GM18511 (cell line): ENCODE data around the gene FIGNL2.
"Not testable (repeated sequence)": the region's sequence is repeated elsewhere in the genome, so short reads cannot be mapped to it uniquely, and the experiment has no call there.

Experiments
- ATAC-seq: cut with Tn5 transposase; IDR thresholded peaks from one replicate; pipeline ENCODE4 v1.9.1; 2021; ENCODE audit warnings: mild to moderate bottlenecking, moderate library complexity; ENCODE audit not compliant: unreplicated experiment

The FIGNL2 gene

DNA sequence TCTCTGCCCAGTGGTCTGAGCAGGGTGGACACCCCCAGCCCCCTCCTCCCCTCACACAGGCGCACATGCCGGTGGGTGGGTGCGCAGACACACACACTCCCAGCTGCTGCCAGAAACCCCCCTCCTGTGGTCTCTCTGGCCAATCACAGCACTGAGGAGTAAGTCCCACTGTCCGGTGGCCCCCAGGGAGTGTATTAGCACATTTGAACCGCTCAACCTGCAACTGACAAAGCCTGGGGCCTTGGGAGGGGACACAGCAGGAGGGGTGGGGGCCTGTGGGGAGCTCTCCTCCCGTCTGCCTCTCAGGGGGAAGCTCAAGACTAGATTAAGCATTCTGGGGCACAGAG lies 11.7 kb downstream of the FIGNL2 start:
- ATAC-seq, result no peak

DNA sequence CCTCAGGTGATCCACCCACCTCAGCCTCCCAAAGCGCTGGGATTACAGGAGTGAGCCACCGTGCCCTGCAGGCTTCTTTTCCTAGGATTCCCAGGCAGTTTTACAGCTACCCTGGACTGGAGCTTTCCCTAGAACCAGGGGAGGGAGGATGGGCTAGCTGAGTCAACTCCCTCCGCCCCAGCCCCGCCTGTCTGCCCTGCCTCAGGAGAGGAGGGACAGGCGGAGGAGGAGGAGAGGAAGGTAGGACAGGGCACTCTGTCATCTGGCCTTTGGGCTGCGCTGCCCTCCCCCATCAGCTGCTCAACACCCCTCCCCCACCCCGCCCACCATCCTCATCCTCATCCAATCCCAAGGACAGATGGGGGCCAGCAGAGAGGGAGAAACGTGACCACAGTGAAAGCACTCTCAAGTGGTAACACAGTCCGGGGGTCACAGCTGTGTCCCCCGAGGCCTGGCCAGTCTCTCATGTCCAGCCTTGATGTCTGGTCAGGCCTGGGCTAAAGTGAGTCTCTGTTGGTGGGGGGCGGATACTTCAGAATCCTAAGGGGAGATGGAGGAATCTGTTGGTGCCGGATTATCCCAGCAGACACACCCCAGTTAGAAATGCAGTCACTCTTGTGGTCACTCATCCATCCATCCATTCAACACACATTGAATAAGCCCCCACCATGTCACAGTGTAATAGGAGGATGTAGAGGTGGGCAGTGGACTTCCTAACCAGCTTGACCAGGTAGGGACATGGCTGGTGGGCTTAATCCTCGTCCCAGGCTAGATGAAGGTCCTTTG lies 12.3 kb downstream of the FIGNL2 start:
- ATAC-seq, result no peak

DNA sequence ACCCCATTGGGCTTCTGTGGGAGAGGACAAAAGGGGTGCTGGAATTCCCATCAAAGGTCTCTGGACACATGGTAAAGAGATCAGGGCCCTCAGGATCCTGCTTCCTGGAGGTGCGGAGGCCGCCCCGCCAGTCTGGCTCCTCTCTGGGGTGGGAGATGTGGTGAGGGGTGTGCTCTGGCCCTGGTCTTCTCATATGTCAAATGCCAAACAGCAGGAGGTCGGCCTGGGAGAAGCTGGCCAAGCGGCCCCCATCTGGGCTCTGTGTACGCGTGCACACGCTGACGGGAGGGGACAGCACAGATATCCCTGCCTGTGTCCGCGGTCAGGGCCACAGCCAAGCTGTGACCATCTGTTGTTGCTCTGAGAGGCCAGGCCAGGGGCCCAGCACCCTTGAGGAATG lies 14.1 kb downstream of the FIGNL2 start:
- ATAC-seq, result no peak

DNA sequence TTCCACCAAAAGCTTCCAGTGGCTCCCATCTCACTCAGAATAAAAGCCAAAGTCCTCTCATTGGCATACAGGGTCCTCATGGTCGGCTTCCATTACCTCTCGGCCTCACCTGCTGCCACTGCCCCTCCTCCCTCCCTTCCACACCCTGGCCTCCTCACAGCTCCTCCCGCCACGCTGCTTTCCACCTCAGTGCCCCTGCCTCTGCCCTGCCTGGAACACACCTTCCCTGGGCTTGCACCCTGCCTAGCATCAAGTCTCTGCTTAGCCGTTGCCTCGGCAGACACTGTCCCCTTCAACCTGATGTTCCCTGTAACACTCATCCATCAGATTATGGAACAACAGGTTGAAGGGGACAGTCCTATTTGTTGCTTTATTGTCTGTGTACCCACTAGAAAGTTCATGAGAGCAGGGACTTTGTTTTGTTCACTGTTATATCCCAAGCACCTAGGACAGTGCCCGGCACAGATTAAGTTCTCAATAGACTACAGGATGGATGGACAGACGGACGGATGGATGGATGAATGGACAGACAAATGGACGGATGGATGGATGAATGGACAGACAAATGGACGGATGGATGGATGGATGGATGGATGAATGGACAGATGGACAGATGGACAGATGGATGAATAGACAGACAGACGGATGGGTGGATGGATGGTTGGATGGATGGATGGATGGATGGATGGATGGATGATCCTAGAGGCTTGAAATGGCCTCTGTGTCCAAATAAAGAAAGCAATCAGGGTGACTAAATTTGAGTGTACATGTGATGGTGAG lies 14.9 kb downstream of the FIGNL2 start:
- ATAC-seq, result no peak

DNA sequence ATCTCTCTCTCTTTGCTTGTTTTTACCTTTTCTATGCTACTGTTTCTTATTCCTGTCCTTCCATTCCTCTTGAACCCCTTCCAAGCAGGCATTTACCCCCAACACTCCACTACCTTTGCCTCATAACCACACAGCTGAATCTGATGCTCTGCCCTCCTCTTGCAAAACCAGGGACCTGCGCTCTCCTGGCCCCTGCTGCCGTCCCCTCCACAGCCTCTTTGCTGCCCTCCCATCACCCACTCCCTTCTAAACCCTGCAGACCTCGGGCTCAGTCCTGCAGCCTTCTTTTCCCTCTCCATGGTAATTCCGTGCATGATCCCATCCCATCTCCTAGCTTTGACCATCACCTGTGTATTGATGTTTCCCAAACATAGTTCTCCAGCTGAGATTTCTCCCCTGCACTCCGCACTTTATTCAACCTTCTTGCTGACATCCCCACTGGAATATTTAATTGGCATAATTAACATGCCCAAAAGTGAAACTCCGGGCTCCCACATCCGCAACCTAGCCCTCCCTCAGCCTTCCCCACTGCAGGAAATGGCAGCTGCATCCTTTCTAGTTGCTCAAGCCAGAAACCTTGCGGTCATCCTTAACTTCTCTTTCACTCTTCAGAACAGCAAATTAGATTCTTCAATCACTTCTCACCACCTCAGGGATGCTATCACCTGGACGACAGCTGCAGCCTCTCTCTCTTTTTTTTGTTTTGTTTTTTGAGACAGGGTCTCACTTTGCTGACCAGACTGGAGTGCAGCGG lies 16.0 kb downstream of the FIGNL2 start:
- no peak for ATAC-seq

- ATAC-seq, result not testable (repeated sequence)
These were observed 16.7 kb downstream of the FIGNL2 start for GRCh38 chr12:51831817-51832216.

- ATAC-seq, result no peak
These were observed 18.9 kb downstream of the FIGNL2 start for GRCh38 chr12:51829641-51830040.

DNA sequence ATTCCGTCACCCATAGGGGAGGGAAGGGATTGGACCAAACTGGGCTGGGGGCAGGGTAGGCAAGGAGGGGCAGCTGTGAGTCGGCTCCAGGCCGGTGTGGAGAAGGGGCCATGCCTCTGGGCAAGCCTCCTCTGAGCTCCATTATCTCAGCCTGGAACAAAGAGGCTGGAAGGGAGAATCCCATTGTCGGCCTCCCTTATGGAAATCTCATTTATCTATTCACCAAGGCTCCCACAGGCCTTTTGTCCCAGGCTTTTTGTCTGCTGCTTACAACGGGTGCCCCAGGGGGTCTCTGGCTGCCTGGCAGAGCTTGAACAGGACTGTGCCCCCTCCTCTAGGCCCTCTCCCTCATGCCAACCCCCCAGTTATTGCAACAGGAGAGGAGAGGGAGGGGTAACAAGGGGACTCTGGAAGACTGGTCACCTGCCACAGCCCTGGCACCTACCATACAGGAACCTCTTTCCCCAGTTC lies 19.5 kb downstream of the FIGNL2 start:
- ATAC-seq, result no peak

- no peak for ATAC-seq
These were observed 20.3 kb downstream of the FIGNL2 start for GRCh38 chr12:51827925-51828818.

DNA sequence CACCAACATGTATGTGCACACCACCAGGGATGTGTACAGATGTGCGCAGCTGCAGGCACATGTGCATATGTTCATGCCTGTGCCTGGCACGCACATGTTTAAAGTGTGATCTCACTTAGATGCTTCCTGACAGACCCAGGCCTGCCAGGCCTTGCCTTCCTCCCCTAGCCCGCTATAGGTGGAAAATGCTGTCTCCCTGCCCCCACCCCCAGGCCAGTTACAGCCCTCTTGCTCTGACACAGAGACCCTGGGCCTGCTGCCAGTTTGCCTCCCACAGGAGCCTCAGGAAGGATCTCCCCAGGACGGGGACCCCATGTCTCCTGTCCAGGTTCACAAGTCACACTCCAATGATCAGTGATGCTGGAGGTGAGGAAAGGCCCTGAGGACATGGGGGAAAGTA lies 21.6 kb downstream of the FIGNL2 start:
- ATAC-seq, result no peak

GRCh38 chr12:51825216-51825615 lies 23.3 kb downstream of the FIGNL2 start:
- ATAC-seq, result no peak

DNA sequence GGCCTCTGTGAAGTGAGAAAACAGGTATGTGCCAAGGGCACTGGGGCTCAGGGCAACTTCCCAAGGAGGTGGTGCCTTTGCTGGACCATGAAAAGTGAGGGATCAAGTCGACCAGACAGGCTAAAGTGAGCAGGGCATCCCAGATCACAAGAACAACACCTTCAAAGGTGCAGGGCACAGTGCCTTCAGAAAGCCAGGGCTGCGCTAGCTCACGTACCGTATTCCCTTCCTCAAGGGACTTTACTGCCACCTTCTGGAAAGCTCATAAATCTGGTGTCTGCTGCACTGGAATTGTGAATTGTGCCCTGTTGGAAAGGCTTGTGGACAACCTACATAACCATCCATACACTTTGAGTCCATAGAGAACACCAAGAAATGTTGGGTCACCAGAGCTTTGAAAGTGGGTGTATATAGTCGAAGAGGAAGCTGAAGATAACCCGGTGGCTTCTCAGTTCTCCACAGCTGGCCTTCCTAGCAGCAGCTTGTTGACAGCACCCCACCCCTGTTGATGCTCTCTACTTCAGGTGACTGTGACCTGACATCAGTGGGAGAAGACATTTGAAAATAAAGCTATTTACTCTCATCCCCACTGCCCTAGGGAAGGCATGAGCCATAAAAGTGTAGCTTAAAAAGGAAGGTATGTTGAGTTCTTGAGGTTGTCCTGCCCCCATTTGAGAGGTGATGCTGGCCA lies 24.5 kb downstream of the FIGNL2 start:
- no peak for ATAC-seq

- no peak for ATAC-seq
These were observed 25.6 kb downstream of the FIGNL2 start for GRCh38 chr12:51822956-51823355.

DNA sequence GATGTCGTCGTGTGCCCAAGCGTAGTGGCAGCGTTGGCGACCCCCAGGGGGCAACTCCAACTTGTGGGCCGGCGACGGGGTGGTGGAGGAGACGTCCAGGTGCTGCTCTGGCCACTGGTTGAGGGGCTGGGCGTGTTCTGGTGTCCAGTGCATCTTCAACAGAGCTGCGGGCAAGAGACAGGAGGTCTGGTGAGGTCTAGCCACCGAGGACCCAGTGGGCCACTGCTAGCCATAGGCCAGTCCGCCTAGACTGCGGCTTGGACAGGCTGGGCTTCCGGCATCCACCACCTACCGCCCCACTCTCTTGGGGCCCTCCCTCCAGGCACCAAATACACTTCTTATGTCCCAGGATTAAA lies 26.3 kb downstream of the FIGNL2 start:
- no peak for ATAC-seq

DNA sequence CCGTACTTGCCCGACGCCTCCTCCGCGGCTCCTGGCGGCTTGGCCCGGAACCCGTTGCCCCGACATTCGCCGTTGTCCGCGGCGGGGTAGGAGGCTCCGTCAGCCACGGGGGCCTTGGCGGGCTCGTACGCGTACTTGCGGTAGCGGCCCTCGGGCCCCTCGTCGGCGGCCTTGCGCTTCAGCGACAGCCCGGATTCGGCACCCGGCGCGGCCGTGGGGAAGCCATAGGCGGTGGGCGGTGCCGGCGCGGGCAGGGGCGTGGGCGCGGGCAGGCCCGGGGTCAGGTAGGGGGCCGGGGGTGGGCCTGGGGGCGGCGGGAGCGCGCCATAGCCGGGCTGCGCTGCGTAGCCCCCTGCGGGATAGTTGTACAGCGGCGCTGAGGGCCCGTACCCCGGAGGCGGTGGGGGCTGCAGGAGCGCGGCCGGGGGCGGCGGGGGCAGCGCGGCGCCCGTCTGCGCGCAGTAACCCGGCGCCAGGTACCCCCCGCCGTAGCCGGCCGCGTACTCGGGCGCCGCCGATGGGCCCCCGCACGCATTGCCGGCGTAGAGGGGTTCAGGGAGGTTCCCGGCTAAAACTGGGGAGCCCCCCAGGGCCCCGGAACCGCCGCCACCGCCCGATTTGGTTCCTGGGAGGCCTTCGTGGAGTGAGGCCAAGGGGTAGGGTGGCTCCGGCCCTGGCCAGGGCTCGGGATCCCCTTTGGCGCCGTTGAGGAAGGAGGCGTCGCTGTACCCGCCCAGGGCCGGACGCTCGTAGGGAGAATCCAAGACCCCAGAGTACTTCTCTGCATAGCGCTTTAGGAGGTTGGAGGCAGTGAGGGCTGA lies 26.9 kb downstream of the FIGNL2 start:
- no peak for ATAC-seq

DNA sequence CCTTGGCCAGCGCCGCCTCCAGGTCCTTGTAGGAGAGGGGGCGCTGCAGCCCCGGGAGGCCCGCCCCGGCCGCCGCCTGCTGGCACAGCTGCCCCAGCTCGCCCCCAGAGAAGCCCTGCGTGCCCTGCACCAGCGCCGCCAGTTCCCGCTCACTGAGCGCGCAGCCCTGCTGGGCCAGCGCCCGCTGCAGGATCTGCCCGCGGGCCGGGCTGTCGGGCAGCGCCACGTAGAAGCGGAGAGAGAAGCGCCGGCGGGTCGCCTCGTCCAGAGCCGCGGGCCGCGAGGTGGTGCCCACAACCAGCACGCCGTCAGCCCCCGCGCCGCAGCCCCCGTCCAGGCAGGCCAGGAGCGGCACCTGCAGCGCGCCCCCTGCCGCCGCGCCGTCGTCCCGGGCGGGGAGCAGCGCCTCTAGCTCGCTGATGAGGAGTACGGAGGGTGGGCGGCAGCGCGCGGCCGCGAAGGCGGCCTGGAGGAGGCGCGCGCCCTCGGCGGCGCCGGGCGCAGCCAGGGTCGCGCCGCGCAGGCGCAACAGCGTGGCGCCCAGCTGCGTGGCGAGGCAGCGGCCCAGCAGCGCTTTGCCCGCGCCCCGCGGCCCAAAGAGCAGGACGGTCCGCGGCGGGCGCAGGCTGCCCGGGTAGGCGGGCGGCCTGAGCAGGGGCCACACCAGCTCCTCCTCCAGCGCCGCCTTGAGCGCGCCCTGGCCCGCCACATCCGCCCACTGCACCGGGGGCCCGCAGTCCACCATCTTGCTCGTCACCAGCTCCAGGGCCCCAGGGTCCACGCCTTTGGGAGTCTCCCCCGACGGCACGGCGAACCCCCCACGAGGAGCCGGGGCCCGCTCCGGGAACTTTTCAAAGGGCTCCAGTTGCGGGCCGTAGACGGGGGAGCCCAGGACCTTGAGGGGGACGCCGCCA lies 27.7 kb downstream of the FIGNL2 start:
- ATAC-seq, result no peak

DNA sequence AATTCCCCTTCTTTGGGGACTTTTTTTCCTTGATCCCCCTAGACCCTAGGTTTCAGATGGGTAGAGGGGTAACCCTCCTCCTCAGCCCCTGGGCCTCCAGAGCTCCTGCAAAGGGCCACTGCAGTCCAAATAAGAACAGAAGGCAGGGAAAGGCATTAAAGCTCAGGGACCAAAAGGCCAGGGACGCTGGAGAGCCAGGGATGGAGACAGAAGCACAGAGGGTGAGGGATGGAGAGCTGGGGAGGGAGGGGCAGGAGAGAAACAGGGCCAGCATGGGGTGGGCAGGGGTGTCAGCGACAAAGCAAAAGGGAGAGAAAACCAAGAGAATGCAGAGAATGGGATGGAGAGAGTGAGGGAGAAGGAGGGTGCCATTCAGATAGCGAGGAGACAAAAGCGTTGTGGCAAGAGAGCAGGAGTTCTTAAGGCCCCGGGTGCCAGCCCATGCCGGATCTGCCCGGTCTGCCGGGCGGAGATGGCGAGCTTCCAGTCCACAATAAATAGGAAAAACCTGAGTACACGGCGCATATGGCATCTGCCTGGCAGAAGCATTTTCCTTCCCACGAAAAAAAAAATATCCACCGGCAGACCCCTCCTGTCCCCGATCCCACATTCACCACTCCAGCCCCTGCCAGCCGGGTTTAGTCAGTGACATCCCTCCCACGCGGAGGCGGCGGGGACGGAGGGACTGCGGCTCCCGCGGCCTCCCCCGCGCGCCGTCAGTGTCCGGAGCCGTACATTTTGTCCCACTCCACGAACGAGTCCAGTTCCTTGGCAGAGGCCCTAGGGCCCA lies 28.6 kb downstream of the FIGNL2 start:
- ATAC-seq, result no peak
